GM12872 (cell line): ENCODE data around the gene COL4A2.

Experiments
- CTCF ChIP-seq: IDR thresholded peaks from 3 replicates; pipeline ENCODE4 v1.5.1; 2011; ENCODE audit warnings: low read depth, mild to moderate bottlenecking, low read length, moderate library complexity; ENCODE audit not compliant: insufficient read depth

Gene COL4A2

GRCh38 chr13:110317496-110318195, 10.6 kb downstream of the COL4A2 start:
- no peak for TF ChIP-seq CTCF

GRCh38 chr13:110318920-110319319, 11.8 kb downstream of the COL4A2 start:
- TF ChIP-seq CTCF = no peak

DNA sequence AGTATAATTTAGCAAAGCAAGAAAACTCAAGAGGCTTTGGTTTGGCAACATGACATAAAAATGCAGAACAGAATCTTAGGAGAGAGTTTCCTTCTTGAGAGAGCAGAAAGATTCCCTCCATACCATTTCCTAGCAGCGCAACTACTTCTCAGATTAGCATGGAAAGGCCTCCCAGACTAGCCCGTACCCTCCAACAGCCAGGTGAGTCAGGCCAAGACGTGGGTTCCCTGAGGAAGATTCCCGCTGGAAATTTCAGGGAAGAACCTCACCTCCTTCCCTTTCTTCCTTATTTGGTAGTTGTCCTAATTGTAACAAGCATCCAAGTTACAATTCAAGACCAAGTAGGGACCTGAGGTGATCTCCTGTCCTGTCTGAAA, 12.3 kb downstream of the COL4A2 start:
- TF ChIP-seq CTCF = no peak

DNA sequence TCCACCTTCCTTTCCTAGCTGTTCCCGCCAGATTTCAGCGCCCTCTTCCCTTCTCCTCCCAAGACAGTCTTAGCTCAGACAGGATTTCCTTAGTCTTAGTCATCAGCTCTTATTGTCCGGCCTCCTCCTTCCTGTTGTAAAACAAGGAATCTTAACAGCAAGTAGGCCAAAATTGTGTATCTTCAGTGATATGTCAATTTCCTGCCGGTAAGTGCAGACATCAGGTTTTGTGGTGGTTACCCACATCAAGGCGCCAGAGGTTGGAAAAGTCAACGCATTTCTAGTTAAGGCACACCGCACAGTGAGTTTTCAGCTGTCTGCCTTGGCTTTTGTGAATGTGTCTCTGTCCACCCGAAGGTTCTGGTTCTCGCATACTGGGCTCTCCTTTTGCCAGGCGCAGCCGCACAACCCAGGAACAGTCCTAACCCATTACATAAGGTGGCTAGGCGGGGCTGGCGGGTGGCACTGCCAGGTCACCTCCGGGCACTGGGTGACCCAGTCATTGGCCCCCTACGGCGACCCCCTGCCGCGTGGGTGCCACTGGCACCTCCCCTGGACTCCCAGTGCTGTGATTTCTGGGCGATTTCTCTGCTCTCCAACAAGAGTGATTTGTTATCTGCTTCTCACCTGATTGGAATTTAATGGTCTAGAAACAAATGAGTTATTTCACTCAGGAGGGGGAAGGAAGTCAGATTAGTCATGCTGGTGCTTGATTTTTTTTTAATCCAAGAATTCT, 12.9 kb downstream of the COL4A2 start:
- no peak for TF ChIP-seq CTCF

- no peak for TF ChIP-seq CTCF
Measured at GRCh38 chr13:110320645-110321044, 13.6 kb downstream of the COL4A2 start.

- no peak for TF ChIP-seq CTCF
Measured at GRCh38 chr13:110322126-110322827, 15.2 kb downstream of the COL4A2 start.

DNA sequence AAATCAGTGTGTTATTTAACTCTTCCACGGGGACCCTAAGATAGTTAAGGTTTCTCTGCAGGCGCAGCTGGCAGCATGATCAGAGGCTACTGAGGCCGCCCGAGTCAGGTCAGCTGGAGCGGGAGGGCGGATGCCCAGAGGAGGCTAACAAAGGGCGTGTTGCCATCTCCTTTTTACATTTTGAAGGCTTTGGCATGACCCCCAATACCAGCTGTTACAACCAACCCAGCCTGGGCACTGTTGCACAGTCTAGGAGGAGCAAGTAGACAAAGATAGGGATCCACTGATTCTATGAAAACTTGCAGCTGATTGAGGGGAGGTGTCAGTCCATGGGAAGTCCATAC, 15.7 kb downstream of the COL4A2 start:
- TF ChIP-seq CTCF = no peak
